HepG2 (cell line): ENCODE measurements around the gene SYPL2. TPM values are rescaled to one million over a fixed set of nuclear protein-coding genes. Genes with fewer than 3 reads are reported as not detected.

Source experiments
- ATAC-seq: fragments of 200-7000 bp; cut with Tn5 transposase; 3 replicates; pipeline ENCODE4 v1.9.1; 2020; ENCODE audit warnings: mild to moderate bottlenecking, moderate library complexity
- BruUV-seq: library from RNA; stranded (reverse); fragments of 400-500 nt; replicated peaks from 2 replicates; lab custom pipeline; 2021; lab: Mats Ljungman, UMichigan
- CTCF ChIA-PET: fragments of 300-600 bp; formaldehyde crosslinking; extraction: SDS; loops from one replicate; lab custom pipeline; 2021; ENCODE audit warnings: low total read pairs, inconsistent platforms, low intra/inter-chr PET ratio; lab: Yijun Ruan, JAX
- POLR2A ChIA-PET: fragments of 350-600 bp; sonication (Branson Sonifier 250); formaldehyde crosslinking; loops from one replicate; lab custom pipeline; 2020; ENCODE audit warnings: antibody characterized with exemption, inconsistent platforms; lab: Yijun Ruan, JAX
- DNase-seq: peaks from one replicate; pipeline ENCODE4 v3.0.0-alpha.2; 2015; ENCODE audit warnings: low spot score
- FAIRE-seq: peaks from 3 replicates; lab custom pipeline; 2011; peaks lifted over from hg19 to GRCh38; lab: Jason Lieb, UNC
- H2AFZ ChIP-seq: one replicate; pipeline ENCODE4 v1.6.1; 2011; ENCODE audit warnings: low read length, inconsistent platforms
- H3K27ac ChIP-seq: fragments of 300-600 bp; 3 replicates; pipeline ENCODE4 v1.8.0; 2011; ENCODE audit warnings: mixed run types, mild to moderate bottlenecking, mixed read lengths, low read length, inconsistent platforms; ENCODE audit not compliant: insufficient read depth; ENCODE audit errors: extremely low read length
- H3K27me3 ChIP-seq, 2 experiments: fragments of 200-600 bp in 1 of 2; 2 replicates in 1 of 2; 3 replicates in 1 of 2; pipeline versions ENCODE4 v1.6.0 to v1.8.0; 2011; ENCODE audit warnings: low read length in 2 of 2, mild to moderate bottlenecking in 2 of 2, moderate library complexity in 2 of 2, inconsistent platforms in 1 of 2; ENCODE audit not compliant: insufficient read depth in 2 of 2, control insufficient read depth in 1 of 2
- H3K36me3 ChIP-seq, 2 experiments: fragments of 200-600 bp in 1 of 2; replicated peaks in 1 of 2; 2 replicates in 1 of 2; 3 replicates in 1 of 2; pipeline versions ENCODE4 v1.5.1 to v1.8.0; 2011; ENCODE audit warnings: low read length in 2 of 2, inconsistent platforms in 1 of 2; ENCODE audit not compliant: insufficient read depth in 2 of 2, control insufficient read depth in 1 of 2
- H3K4me1 ChIP-seq: 2 replicates; pipeline ENCODE4 v1.5.1; 2012; ENCODE audit warnings: low read length, inconsistent platforms; ENCODE audit not compliant: insufficient read depth
- H3K4me2 ChIP-seq: 2 replicates; pipeline ENCODE4 v1.6.0; 2011; ENCODE audit warnings: low read depth, low read length, inconsistent platforms
- H3K4me3 ChIP-seq, 3 experiments: fragments of 200-600 bp in 1 of 3; sonication (generic), shearing (Covaris generic) in 1 of 3; replicated peaks in 1 of 3; 2 replicates each; pipeline ENCODE4 v1.5.1; 2011 to 2016; ENCODE audit warnings: low read length in 3 of 3, inconsistent platforms in 2 of 3, low read depth in 2 of 3, mild to moderate bottlenecking in 2 of 3, control low read depth in 1 of 3, mixed read lengths in 1 of 3; ENCODE audit not compliant: insufficient read depth in 1 of 3
- H3K79me2 ChIP-seq: one replicate; pipeline ENCODE4 v1.6.1; 2011; ENCODE audit warnings: low read length, inconsistent platforms; ENCODE audit not compliant: insufficient read depth
- H3K9ac ChIP-seq: 2 replicates; pipeline ENCODE4 v1.6.0; 2011; ENCODE audit warnings: mild to moderate bottlenecking, low read depth, low read length, inconsistent platforms; ENCODE audit not compliant: insufficient read depth
- H3K9me3 ChIP-seq: 2 replicates; pipeline ENCODE4 v1.5.1; 2012; ENCODE audit warnings: mild to moderate bottlenecking, low read length
- H4K20me1 ChIP-seq: 2 replicates; pipeline ENCODE4 v1.6.0; 2011; ENCODE audit warnings: inconsistent platforms, mild to moderate bottlenecking, low read length, moderate library complexity; ENCODE audit not compliant: insufficient read depth
- HMG20B ChIP-seq: conservative IDR thresholded peaks from 2 replicates; pipeline ENCODE4 v1.6.1; 2016; ENCODE audit warnings: missing genetic modification reagents, missing compliant biosample characterization
- IRX3 ChIP-seq: sonication (generic); formaldehyde crosslinking; IDR thresholded peaks from 2 replicates; pipeline ENCODE4 v1.8.1; 2023; ENCODE audit warnings: mild to moderate bottlenecking, low read depth, missing genetic modification reagents, borderline replicate concordance
- KAT2B ChIP-seq: fragments of 150-350 bp; IDR thresholded peaks from 2 replicates; pipeline ENCODE4 v1.6.1; 2014; ENCODE audit warnings: low read depth, low read length, borderline replicate concordance
- MAF1 ChIP-seq: sonication (generic); formaldehyde crosslinking; IDR thresholded peaks from 2 replicates; pipeline ENCODE4 v1.5.0; 2020; ENCODE audit warnings: missing genetic modification reagents, borderline replicate concordance
- MYC ChIP-seq: sonication (generic); formaldehyde crosslinking; IDR thresholded peaks from 2 replicates; pipeline ENCODE4 v1.9.0; 2021; ENCODE audit warnings: missing genetic modification reagents, borderline replicate concordance
- RBAK ChIP-seq: sonication (generic); formaldehyde crosslinking; IDR thresholded peaks from 2 replicates; pipeline ENCODE4 v1.5.1; 2020; ENCODE audit warnings: mild to moderate bottlenecking, missing genetic modification reagents
- SP2 ChIP-seq: sonication (generic); formaldehyde crosslinking; IDR thresholded peaks from 2 replicates; pipeline ENCODE4 v1.5.1; 2020; ENCODE audit warnings: mild to moderate bottlenecking, missing genetic modification reagents
- SRSF1 ChIP-seq: fragments of 200-400 bp; formaldehyde crosslinking; optimal IDR thresholded peaks from 2 replicates; pipeline ENCODE3; 2017; ENCODE audit warnings: mild to moderate bottlenecking, low read depth, low read length, moderate library complexity
- TCF7 ChIP-seq: sonication (generic); IDR thresholded peaks from 2 replicates; pipeline ENCODE4 v1.6.1; 2016; ENCODE audit warnings: antibody characterized with exemption, low read depth
- TEAD2 ChIP-seq: sonication (generic); formaldehyde crosslinking; IDR thresholded peaks from 2 replicates; pipeline ENCODE4 v1.9.0; 2021; ENCODE audit warnings: missing genetic modification reagents
- ZMYM3 ChIP-seq: sonication (generic); formaldehyde crosslinking; IDR thresholded peaks from 2 replicates; pipeline ENCODE4 v1.5.1; 2020; ENCODE audit warnings: mild to moderate bottlenecking, missing genetic modification reagents
- ZNF143 ChIP-seq: sonication (generic); formaldehyde crosslinking; IDR thresholded peaks from 2 replicates; pipeline ENCODE4 v1.4.0; 2020; ENCODE audit warnings: missing genetic modification reagents
- ZNF367 ChIP-seq: sonication (generic); formaldehyde crosslinking; IDR thresholded peaks from 2 replicates; pipeline ENCODE4 v1.4.0; 2020; ENCODE audit warnings: missing genetic modification reagents, borderline replicate concordance
- ZNF530 ChIP-seq: sonication (generic); formaldehyde crosslinking; IDR thresholded peaks from 2 replicates; pipeline ENCODE4 v1.5.0; 2020; ENCODE audit warnings: low read depth, mild to moderate bottlenecking, missing genetic modification reagents
- ZNF567 ChIP-seq: sonication (generic); formaldehyde crosslinking; IDR thresholded peaks from 2 replicates; pipeline ENCODE4 v1.8.1; 2023; ENCODE audit warnings: mild to moderate bottlenecking, missing genetic modification reagents, borderline replicate concordance
- ZNF572 ChIP-seq: sonication (generic); formaldehyde crosslinking; IDR thresholded peaks from 2 replicates; pipeline ENCODE4 v1.5.1; 2020; ENCODE audit warnings: mild to moderate bottlenecking, missing genetic modification reagents
- ZNF605 ChIP-seq: sonication (generic); formaldehyde crosslinking; IDR thresholded peaks from 2 replicates; pipeline ENCODE4 v1.8.0; 2022; ENCODE audit warnings: mild to moderate bottlenecking, missing genetic modification reagents
- ZNF614 ChIP-seq: IDR thresholded peaks from 2 replicates; pipeline ENCODE4 v1.6.1; 2018; ENCODE audit warnings: missing biosample characterization, missing genetic modification reagents, inconsistent platforms, borderline replicate concordance
- WGBS: methylation state at CpG from one replicate; pipeline ENCODE4 v1.1.6; 2017; ENCODE audit warnings: low lambda C conversion rate; 5-methylcytosine and 5-hydroxymethylcytosine counted together
- in situ Hi-C: cut with HindIII; loops from 2 replicates; pipeline ENCODE4 v1.10.0; 2017; ENCODE audit warnings: low pct_unique_long_range_greater_than_20kb; ENCODE audit not compliant: extremely low pct_ligation_motif_present
- intact Hi-C: fragments of 100-400 bp; cut with micrococcal nuclease; formaldehyde crosslinking; loops from one replicate; pipeline ENCODE4 v1.10.0; 2022; ENCODE audit not compliant: unreplicated experiment
- polyA plus RNA-seq, 8 experiments: library from polyadenylated mRNA; depleted of rRNA in 3 of 8; stranded (reverse) in 7 of 8; unstranded in 1 of 8; fragments of >200 nt; fragmentation: Illumina TruSeq in 4 of 8; extraction: Trizol in 4 of 8; gene quantifications; 2 replicates each; pipeline versions ENCODE4 v1.2.1 to v1.2.3, GENCODE V29; 2011 to 2016; ENCODE audit warnings: low read depth in 4 of 8, missing spikeins in 1 of 8, mixed read lengths in 1 of 8; ENCODE audit not compliant: insufficient read depth in 1 of 8
- total RNA-seq, 5 experiments: library from RNA; depleted of rRNA; stranded (reverse); fragments of >200 nt; fragmentation: Illumina TruSeq; extraction: Trizol; gene quantifications; 2 replicates each; pipeline ENCODE4 v1.2.3, GENCODE V29; 2016; ENCODE audit warnings: low read depth in 1 of 5
- TF ChIP-seq, protein P1 (sequence below): sonication (generic); IDR thresholded peaks from 2 replicates; pipeline ENCODE4 v1.6.1; 2016; ENCODE audit warnings: low read depth, borderline replicate concordance
- TF ChIP-seq, protein P2 (sequence below): sonication (generic); formaldehyde crosslinking; IDR thresholded peaks from 2 replicates; pipeline ENCODE4 v1.4.0; 2020; ENCODE audit warnings: mild to moderate bottlenecking, missing genetic modification reagents

The SYPL2 gene
- total and polyA plus RNA-seq, 2 of the 13 experiments (the other 11 are each of a cell fraction or from before 2014, with no cell fraction given): 0.17 to 0.24 TPM

DNA sequence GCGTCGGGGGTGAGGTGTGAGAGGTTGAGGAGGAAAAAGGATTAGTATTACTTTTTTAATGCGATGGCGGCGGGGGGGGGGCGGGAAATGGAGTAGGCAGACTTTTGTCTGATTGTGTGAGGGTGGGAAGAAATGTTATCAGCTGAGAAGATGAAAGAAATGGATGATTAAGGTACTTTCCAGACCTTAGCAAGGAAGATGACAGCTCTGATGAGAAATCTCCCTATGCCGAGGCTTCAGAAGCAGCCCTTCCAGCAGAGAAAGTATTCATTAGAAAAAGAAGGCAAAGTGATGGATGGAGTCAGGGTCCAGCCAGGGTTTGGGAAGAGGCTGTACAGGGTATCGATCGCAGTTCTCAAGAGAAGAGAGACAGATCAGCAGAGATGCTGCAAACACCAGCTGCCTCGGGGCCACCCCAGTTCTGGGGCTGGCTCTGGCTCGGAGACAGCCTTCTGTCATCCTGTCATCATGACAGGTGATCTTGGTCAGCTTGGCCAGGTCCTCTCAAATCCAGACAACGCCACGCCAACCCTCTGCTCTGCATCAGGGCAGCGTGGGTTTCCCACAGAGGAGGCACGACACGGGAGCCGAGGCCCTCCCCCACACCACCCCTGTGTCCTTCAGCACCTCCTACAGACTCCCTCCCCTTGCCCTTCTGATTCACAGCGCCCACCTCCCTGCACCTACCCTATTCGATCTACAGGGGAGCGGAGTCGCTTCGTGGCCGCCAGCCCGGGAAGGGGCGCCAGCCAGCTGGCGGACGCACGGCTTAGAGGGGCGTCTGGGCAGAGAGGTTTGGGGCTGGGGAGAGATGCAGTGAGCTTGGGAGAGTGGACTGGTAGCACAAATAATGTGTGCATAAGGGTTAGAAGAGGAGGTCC is 16.7 kb downstream of the SYPL2 start:
- Histone ChIP-seq H3K4me1 (peaks cover 19% of the 10 kb centered on the region), H3K27ac (no peak overlapping the region), H2AFZ (peak overlapping the region; percentile 95), H3K36me3 (no peaks in the 10 kb centered on the region; a peak in 1 of 5 replicates), H3K79me2 (no peaks in the 10 kb centered on the region), H3K4me2 (peak overlapping the region; percentile 97), H3K9me3 (no peaks in the 10 kb centered on the region), H3K4me3 (peak overlapping the region; percentile 66 to 77 (median 75)), H3K9ac (peak overlapping the region; percentile 31; the same call in 1 of the 2 replicates), H4K20me1 (no peaks in the 10 kb centered on the region), H3K27me3 (peaks cover 1 to 17% of the 10 kb centered on the region in 2 experiments; a peak in 4 of 5 replicates)
- intact Hi-C loops: no loop called here
- in situ Hi-C loops: loop anchor here (5.0 kb wide), 1 partner anchor 56 kb away; the partner anchor contains the start of gene PSMA5
- CTCF ChIA-PET: no interaction called here
- BruUV-seq: no TSS peak
- no peak for DNase-seq
- FAIRE-seq: no peak
- POLR2A ChIA-PET: interaction anchor here (0.6 to 1.9 kb wide), 10 partner anchors 10 to 269 kb away, joined by 3 to 10 read pairs (median 4); partner anchors contain the start of genes AMIGO1, CYB561D1, PSMA5 and SARS1
- 9% methylated on average over 28 of the region's 29 CpGs for WGBS
- peak; percentile 85 for ATAC-seq
- no peak for TF ChIP-seq ZNF367
- TF ChIP-seq KAT2B: no peak
- TF ChIP-seq HMG20B (CRISPR knock-in tag): no peak
- no peak for TF ChIP-seq TCF7
- no peak for TF ChIP-seq ZNF567
- TF ChIP-seq ZNF530 (CRISPR knock-in tag): no peak
- TF ChIP-seq, protein P1, sequence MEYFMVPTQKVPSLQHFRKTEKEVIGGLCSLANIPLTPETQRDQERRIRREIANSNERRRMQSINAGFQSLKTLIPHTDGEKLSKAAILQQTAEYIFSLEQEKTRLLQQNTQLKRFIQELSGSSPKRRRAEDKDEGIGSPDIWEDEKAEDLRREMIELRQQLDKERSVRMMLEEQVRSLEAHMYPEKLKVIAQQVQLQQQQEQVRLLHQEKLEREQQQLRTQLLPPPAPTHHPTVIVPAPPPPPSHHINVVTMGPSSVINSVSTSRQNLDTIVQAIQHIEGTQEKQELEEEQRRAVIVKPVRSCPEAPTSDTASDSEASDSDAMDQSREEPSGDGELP: peak; percentile 62; the same call in 1 of the 2 replicates
- no peak for TF ChIP-seq TEAD2 (CRISPR knock-in tag)
- TF ChIP-seq ZMYM3 (CRISPR knock-in tag): no peak
- TF ChIP-seq SRSF1: no peak
- TF ChIP-seq MAF1 (CRISPR knock-in tag): no peak
- no peak for TF ChIP-seq RBAK
- 0 out of 2 replicates have a peak, but pooled peaks have one; percentile 23 for TF ChIP-seq ZNF605 (CRISPR knock-in tag)
- TF ChIP-seq ZNF143: no peak
- TF ChIP-seq ZNF614 (CRISPR knock-in tag): peak; percentile 22; the same call in 1 of the 2 replicates
- no peak for TF ChIP-seq IRX3 (CRISPR knock-in tag)
- TF ChIP-seq, protein P2, sequence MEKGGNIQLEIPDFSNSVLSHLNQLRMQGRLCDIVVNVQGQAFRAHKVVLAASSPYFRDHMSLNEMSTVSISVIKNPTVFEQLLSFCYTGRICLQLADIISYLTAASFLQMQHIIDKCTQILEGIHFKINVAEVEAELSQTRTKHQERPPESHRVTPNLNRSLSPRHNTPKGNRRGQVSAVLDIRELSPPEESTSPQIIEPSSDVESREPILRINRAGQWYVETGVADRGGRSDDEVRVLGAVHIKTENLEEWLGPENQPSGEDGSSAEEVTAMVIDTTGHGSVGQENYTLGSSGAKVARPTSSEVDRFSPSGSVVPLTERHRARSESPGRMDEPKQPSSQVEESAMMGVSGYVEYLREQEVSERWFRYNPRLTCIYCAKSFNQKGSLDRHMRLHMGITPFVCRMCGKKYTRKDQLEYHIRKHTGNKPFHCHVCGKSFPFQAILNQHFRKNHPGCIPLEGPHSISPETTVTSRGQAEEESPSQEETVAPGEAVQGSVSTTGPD (CRISPR knock-in tag): no peak
- peak; percentile 61; the same call in 1 of the 2 replicates for TF ChIP-seq ZNF572 (CRISPR knock-in tag)
- no peak for TF ChIP-seq MYC (CRISPR knock-in tag)
- TF ChIP-seq SP2: no peak
